Posterior cingulate gyrus (tissue), 11 donors: ENCODE measurements around the gene DNMT3B.

ENCODE experiments used
- DNase-seq, 10 donors: peaks; one replicate each; pipeline versions ENCODE4 v3.0.0 to v3.0.0-alpha.2; 2020 to 2021; ENCODE audit warnings: mixed read lengths in 3 of 10
- intact Hi-C: fragments of 100-400 bp; cut with DNase I; formaldehyde crosslinking; loops from one replicate; pipeline ENCODE4 v1.15.1; 2023

Gene DNMT3B

GRCh38 chr20:32842688-32843524, 80.7 kb downstream of the DNMT3B start:
- intact Hi-C loops, result no loop called here
- no peak for DNase-seq

- intact Hi-C loops, result no loop called here
- DNase-seq, result no peak
Observed at GRCh38 chr20:32845786-32846185, 83.6 kb downstream of the DNMT3B start.

- intact Hi-C loops, result no loop called here
- DNase-seq, result no peak
Observed at GRCh38 chr20:32846852-32847251, 84.7 kb downstream of the DNMT3B start.

GRCh38 chr20:32847964-32848363, 85.8 kb downstream of the DNMT3B start:
- no peak for DNase-seq
- intact Hi-C loops, result no loop called here

GRCh38 chr20:32848846-32849245, 86.7 kb downstream of the DNMT3B start:
- intact Hi-C loops, result no loop called here
- DNase-seq, result no peak

GRCh38 chr20:32849577-32849976, 87.4 kb downstream of the DNMT3B start:
- intact Hi-C loops, result no loop called here
- DNase-seq, result no peak

- no peak for DNase-seq
- intact Hi-C loops, result no loop called here
Observed at GRCh38 chr20:32855387-32855786, 93.2 kb downstream of the DNMT3B start.

- no peak for DNase-seq
- intact Hi-C loops, result no loop called here
Observed at GRCh38 chr20:32858189-32858588, 96.0 kb downstream of the DNMT3B start.
